B cell (primary cell): ENCODE results near the gene SLC25A29.
"Not testable (repeated sequence)": the region's sequence is repeated elsewhere in the genome, so short reads cannot be mapped to it uniquely, and the experiment has no call there.

ENCODE experiments used
- EZH2 ChIP-seq: IDR thresholded peaks from 2 replicates; pipeline ENCODE4 v1.6.1; 2012; ENCODE audit warnings: borderline replicate concordance, low read depth, mild to moderate bottlenecking, moderate library complexity, low read length; ENCODE audit not compliant: insufficient read depth, poor library complexity, severe bottlenecking
- TF ChIP-seq, protein P1 (sequence below): fragments of 200-600 bp; IDR thresholded peaks from one replicate; pipeline ENCODE4 v1.8.0; 2022; ENCODE audit warnings: antibody characterized with exemption, mild to moderate bottlenecking

DNA sequence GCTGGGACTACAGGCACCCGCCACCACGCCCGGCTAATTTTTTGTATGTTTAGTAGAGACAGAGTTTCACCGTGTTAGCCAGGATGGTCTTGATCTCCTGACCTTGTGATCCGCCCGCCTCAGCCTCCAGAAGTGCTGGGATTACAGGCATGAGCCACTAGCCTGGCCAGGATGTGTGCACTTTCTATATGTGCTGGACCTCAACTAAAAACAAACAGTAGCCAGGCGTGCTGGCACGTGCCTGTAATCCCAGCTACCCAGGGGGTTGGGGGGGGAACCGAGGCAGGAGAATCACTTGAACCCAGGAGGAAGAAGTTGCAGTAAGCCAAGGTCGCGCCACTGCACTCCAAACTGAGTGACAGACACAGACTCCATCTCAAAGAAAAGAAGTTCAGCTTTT, 9.5 kb downstream of the SLC25A29 start:
- TF ChIP-seq, protein P1, sequence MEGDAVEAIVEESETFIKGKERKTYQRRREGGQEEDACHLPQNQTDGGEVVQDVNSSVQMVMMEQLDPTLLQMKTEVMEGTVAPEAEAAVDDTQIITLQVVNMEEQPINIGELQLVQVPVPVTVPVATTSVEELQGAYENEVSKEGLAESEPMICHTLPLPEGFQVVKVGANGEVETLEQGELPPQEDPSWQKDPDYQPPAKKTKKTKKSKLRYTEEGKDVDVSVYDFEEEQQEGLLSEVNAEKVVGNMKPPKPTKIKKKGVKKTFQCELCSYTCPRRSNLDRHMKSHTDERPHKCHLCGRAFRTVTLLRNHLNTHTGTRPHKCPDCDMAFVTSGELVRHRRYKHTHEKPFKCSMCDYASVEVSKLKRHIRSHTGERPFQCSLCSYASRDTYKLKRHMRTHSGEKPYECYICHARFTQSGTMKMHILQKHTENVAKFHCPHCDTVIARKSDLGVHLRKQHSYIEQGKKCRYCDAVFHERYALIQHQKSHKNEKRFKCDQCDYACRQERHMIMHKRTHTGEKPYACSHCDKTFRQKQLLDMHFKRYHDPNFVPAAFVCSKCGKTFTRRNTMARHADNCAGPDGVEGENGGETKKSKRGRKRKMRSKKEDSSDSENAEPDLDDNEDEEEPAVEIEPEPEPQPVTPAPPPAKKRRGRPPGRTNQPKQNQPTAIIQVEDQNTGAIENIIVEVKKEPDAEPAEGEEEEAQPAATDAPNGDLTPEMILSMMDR = not testable (repeated sequence)
- not testable (repeated sequence) for TF ChIP-seq EZH2
